ENCODE results near the gene OR6J1.

DNA sequence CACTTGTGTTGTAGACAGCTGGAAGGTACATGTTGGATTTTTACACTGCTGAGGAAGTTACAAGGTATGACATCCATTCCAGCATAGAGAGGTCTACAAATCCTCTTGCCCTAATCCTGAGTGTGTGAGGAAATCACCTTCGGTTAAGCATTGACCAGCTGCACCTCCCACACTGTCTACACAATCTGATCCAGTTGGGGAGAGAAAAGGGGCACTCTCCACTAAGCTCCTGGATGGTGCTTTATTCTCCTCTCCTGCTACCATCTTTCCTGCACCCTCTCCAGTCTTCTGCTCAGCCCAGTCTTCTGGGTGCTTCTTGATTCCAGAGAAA lies at the start of gene OR6J1:
- no peak for TF ChIP-seq POLR2A (IDR thresholded peaks at IDR 0.05; ENCODE audit: low read depth, low read length)
- TF ChIP-seq, protein P1, sequence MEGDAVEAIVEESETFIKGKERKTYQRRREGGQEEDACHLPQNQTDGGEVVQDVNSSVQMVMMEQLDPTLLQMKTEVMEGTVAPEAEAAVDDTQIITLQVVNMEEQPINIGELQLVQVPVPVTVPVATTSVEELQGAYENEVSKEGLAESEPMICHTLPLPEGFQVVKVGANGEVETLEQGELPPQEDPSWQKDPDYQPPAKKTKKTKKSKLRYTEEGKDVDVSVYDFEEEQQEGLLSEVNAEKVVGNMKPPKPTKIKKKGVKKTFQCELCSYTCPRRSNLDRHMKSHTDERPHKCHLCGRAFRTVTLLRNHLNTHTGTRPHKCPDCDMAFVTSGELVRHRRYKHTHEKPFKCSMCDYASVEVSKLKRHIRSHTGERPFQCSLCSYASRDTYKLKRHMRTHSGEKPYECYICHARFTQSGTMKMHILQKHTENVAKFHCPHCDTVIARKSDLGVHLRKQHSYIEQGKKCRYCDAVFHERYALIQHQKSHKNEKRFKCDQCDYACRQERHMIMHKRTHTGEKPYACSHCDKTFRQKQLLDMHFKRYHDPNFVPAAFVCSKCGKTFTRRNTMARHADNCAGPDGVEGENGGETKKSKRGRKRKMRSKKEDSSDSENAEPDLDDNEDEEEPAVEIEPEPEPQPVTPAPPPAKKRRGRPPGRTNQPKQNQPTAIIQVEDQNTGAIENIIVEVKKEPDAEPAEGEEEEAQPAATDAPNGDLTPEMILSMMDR (IDR thresholded peaks at IDR 0.05; ENCODE audit: extremely low read depth in 1 of 2, insufficient read depth in 1 of 2, low read depth in 1 of 2, low read length in 2 of 2), result no peak
- TF ChIP-seq MYC (IDR thresholded peaks at IDR 0.05; ENCODE audit: low read depth, low read length), result no peak
